ENCODE measurements around the gene FAM193B. TPM values are rescaled to one million over a fixed set of nuclear protein-coding genes. Genes with fewer than 3 reads are reported as not detected.

Gene FAM193B
- total and polyA plus RNA-seq, 2 donors = 41.7 to 527 TPM

DNA sequence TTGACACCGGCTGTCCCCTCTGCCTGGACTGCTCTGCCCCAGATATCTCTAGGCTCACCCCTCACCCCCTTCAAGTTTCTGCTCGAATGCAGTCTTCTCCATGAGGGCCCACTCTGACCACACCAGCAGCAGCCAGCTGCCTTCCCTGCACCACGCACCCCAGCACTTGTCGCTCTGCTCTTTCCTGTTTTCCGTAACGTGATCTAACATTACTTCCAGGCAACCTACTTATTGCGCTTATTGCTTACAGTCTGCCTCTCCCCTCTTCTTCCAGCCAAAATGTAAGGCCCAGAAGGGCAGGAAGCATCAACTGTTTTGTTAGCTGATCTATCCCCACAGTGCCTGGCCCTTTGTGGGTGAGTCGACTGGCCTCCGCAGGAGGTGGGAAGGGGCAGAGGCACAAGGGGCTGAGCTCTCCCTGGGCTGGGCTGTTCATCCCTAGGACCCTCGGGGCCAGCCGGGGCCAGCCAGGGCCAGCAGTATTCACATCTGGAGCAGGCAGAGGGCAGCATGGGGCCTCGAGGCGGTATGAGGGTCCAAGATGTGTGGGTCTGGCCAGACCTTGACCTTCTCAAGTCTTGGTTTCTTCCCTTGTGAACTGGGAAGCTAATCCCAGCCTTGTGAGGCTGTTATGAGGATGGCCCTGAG lies 69.3 kb downstream of the FAM193B start:
- Histone ChIP-seq H3K27me3 (ENCODE audit: control insufficient read depth in 2 of 2, insufficient read depth in 1 of 2, low read length in 1 of 2) (no peaks in the 10 kb centered on the region), H3K36me3 (ENCODE audit: control insufficient read depth in 2 of 2, insufficient read depth in 2 of 2, low read length in 1 of 2) (no peaks in the 10 kb centered on the region), H3K4me3 (ENCODE audit: low read length in 2 of 2) (no peak overlapping the region), H3K4me1 (ENCODE audit: control insufficient read depth in 2 of 2, insufficient read depth in 2 of 2, low read length in 2 of 2) (peaks cover 0 to 7% of the 10 kb centered on the region in 2 donors), H3K9me3 (ENCODE audit: control insufficient read depth in 2 of 2, insufficient read depth in 1 of 2, low read length in 1 of 2) (no peaks in the 10 kb centered on the region), H3K27ac (ENCODE audit: low read depth in 1 of 2, low read length in 1 of 2) (no peak overlapping the region)
- WGBS = 83% methylated on average over 13 of the region's 13 CpGs
- no peak for DNase-seq (ENCODE audit: low read depth in 6 of 9, low spot score in 9 of 9)

DNA sequence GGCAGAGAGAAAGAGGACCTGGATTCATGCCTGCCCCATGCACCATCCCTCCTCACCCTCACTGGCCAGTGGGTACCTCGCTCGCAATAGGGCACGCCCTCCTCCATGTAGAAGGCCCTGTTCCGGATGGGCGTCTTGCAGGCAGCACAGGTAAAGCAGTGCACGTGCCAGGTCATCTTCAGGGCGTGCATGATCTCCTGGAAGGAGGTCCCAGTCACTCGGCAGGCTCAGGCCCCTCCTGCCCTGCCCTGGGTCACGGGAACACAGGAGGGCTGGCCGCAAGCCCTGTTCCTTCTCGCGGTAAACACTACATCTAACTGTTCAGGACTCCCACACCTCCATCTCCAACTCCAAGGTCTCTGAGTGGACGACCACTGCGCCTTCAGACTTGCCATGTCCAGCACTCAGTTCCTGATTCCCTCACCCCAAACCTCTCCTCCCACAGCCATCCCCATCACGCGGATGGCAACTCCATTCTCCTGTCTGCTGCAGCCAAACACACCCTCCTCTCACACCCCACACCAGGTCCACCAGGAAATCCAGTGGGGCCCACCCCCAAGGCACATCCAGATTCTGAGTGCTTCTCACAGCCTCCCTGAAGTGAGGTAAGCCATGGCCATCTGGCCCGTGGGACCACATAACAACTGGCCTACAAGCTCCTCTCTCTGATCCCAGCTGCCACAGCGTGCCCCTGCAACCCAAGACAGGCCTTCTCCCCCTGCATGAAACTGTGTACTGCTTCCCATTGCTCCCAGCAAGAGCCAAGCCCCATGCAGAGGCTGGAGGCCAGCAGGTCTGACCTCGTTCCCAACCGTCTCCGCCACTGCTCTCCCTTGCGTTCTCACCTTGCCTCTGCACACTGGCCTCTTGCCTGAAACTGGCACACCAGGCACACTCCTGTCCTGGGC lies 70.1 kb downstream of the FAM193B start:
- 95% methylated on average over 22 of the region's 22 CpGs for WGBS
- no peaks in the 10 kb centered on the region for H3K27me3 ChIP-seq (ENCODE audit: control insufficient read depth in 2 of 2, insufficient read depth in 1 of 2, low read length in 1 of 2)

DNA sequence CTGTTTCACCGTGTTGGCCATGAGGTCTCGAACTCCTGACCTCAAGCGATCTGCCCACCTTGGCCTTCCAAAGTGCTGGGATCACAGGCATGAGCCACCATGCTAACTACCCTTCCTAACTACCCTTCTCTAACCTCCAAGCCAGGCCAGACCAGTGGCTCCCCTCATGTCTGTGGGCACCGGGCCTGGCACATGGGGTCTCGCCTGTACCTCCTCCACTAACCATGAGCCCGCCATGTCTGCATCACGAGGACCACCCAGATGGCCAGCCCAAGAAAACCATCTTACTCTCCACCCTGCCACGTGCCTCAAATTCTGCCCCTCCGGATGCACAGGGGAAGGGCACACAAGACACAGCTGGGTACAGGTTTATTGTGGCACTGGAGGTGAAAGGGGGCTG lies 71.3 kb downstream of the FAM193B start:
- H3K27me3 ChIP-seq (ENCODE audit: control insufficient read depth in 2 of 2, insufficient read depth in 1 of 2, low read length in 1 of 2) = no peaks in the 10 kb centered on the region
- no peak for DNase-seq (ENCODE audit: low read depth in 6 of 9, low spot score in 9 of 9)
- H3K27ac ChIP-seq (ENCODE audit: low read depth in 1 of 2, low read length in 1 of 2) = no peak overlapping the region
- H3K4me1 ChIP-seq (ENCODE audit: control insufficient read depth in 2 of 2, insufficient read depth in 2 of 2, low read length in 2 of 2) = peaks cover 11 to 25% of the 10 kb centered on the region in 2 donors
- no peaks in the 10 kb centered on the region for H3K36me3 ChIP-seq (ENCODE audit: control insufficient read depth in 2 of 2, insufficient read depth in 2 of 2, low read length in 1 of 2)
- no peaks in the 10 kb centered on the region for H3K9me3 ChIP-seq (ENCODE audit: control insufficient read depth in 2 of 2, insufficient read depth in 1 of 2, low read length in 1 of 2)
- H3K4me3 ChIP-seq (ENCODE audit: low read length in 2 of 2) = no peak overlapping the region
- 97% methylated on average over 9 of the region's 9 CpGs for WGBS

More for the DNA sequence above, 70.1 kb downstream of the FAM193B start:
- Histone ChIP-seq H3K4me3 (ENCODE audit: low read length in 2 of 2) (no peak overlapping the region), H3K36me3 (ENCODE audit: control insufficient read depth in 2 of 2, insufficient read depth in 2 of 2, low read length in 1 of 2) (no peaks in the 10 kb centered on the region), H3K4me1 (ENCODE audit: control insufficient read depth in 2 of 2, insufficient read depth in 2 of 2, low read length in 2 of 2) (peaks cover 3 to 14% of the 10 kb centered on the region in 2 donors), H3K9me3 (ENCODE audit: control insufficient read depth in 2 of 2, insufficient read depth in 1 of 2, low read length in 1 of 2) (no peaks in the 10 kb centered on the region), H3K27ac (ENCODE audit: low read depth in 1 of 2, low read length in 1 of 2) (no peak overlapping the region)
- no peak for DNase-seq (ENCODE audit: low read depth in 6 of 9, low spot score in 9 of 9)

DNA sequence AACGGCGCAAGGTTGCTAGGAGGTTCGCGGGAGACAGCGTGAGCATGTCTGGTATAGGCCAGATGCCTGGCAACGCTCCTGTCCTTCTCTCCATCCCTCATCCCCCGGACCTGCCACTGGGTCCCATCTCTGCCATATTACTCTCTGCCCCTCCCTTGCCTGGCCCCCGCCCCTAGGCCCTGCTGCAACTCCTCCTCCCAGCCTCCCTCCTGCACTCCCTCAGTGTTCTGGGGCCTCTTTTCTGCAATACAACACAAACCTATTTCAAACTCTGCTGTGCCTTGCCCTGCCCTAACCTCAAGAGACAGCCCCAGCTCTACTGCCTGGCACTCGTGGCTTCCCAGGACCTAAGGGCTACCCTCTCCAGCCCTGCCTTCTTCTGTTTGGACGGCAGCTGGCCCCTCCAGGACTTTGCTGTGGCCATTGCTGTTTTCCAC lies 72.0 kb downstream of the FAM193B start:
- Histone ChIP-seq H3K27me3 (ENCODE audit: control insufficient read depth in 2 of 2, insufficient read depth in 1 of 2, low read length in 1 of 2) (no peaks in the 10 kb centered on the region), H3K4me1 (ENCODE audit: control insufficient read depth in 2 of 2, insufficient read depth in 2 of 2, low read length in 2 of 2) (peaks cover 11 to 30% of the 10 kb centered on the region in 2 donors), H3K27ac (ENCODE audit: low read depth in 1 of 2, low read length in 1 of 2) (no peak overlapping the region), H3K9me3 (ENCODE audit: control insufficient read depth in 2 of 2, insufficient read depth in 1 of 2, low read length in 1 of 2) (no peaks in the 10 kb centered on the region), H3K36me3 (ENCODE audit: control insufficient read depth in 2 of 2, insufficient read depth in 2 of 2, low read length in 1 of 2) (no peaks in the 10 kb centered on the region), H3K4me3 (ENCODE audit: low read length in 2 of 2) (no peak overlapping the region)
- no peak for DNase-seq (ENCODE audit: low read depth in 6 of 9, low spot score in 9 of 9)
- 96% methylated on average over 10 of the region's 10 CpGs for WGBS

DNA sequence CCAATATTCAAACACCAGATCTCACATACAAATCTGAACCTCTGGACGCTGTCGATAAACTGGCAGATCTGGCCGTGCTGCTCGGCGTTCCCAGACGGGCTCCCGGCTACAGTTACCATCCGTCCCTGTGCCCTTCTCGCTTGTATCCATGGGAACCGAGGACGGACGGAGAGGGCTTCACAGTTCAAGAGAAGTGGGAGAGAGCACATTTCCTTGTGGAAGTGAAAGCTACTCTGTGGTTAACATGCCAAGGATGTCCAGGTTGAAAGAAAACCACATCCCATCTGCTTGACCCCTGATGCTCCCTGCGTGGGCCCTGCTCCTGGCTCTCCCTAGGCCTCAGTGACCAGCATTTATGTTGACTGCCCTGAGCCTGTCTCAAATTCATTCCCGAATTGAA lies 74.6 kb downstream of the FAM193B start:
- Histone ChIP-seq H3K36me3 (ENCODE audit: control insufficient read depth in 2 of 2, insufficient read depth in 2 of 2, low read length in 1 of 2) (no peaks in the 10 kb centered on the region), H3K9me3 (ENCODE audit: control insufficient read depth in 2 of 2, insufficient read depth in 1 of 2, low read length in 1 of 2) (no peaks in the 10 kb centered on the region), H3K4me3 (ENCODE audit: low read length in 2 of 2) (no peak overlapping the region), H3K27me3 (ENCODE audit: control insufficient read depth in 2 of 2, insufficient read depth in 1 of 2, low read length in 1 of 2) (peaks cover 0 to under 1% of the 10 kb centered on the region in 2 donors), H3K27ac (ENCODE audit: low read depth in 1 of 2, low read length in 1 of 2) (peak overlapping the region in 1 of 2 donors; percentile 38), H3K4me1 (ENCODE audit: control insufficient read depth in 2 of 2, insufficient read depth in 2 of 2, low read length in 2 of 2) (peaks cover 17 to 51% of the 10 kb centered on the region in 2 donors)
- WGBS = 84% methylated on average over 14 of the region's 14 CpGs
- no peak for DNase-seq (ENCODE audit: low read depth in 6 of 9, low spot score in 9 of 9)

DNA sequence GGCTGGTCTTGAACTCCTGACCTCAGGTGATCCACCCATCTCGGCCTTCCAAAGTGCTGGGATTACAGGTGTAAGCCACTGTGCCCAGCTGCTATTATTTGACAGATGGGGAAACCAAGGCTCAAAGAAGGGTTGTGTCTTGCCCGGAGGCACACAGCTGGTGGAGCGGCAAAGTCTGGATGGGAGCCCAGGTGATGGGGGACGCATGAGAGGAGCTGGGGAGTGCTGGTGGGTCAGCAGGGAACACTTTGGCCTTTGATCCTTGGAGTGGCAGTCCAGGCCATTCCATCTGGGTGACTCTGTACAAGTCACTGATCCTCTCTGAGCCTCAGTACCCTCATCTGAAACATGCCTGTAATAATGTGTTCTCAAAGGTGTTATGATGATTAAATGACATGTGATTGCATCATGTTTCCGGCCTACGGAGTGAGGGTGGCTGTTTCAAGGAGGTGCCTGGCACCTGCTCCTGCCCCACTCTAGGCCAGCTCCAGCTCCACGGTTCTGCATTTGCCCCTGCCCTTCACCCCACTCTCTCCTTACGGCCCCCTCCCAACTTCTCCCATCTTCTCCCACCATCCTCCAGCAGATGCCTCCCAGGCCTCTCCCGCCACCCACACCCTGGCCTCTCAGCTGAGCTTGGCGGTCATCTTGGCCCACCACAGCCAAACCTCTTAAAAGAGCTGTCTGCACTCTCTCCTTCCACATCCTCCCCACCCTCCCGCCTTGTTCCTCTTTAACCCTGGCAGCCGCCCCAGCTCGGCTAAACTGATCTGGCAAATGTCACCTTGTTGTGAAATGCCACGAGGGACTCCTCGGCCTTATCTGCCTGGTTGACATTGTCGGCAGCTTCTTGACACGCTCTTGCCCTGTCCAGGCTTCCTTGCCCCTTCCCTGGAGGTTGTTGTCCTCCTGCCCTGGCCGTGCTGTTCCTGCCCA lies 75.4 kb downstream of the FAM193B start:
- peak in 3 of 9 donors; percentile 32 to 75 (median 53) for DNase-seq (ENCODE audit: low read depth in 6 of 9, low spot score in 9 of 9)

DNA sequence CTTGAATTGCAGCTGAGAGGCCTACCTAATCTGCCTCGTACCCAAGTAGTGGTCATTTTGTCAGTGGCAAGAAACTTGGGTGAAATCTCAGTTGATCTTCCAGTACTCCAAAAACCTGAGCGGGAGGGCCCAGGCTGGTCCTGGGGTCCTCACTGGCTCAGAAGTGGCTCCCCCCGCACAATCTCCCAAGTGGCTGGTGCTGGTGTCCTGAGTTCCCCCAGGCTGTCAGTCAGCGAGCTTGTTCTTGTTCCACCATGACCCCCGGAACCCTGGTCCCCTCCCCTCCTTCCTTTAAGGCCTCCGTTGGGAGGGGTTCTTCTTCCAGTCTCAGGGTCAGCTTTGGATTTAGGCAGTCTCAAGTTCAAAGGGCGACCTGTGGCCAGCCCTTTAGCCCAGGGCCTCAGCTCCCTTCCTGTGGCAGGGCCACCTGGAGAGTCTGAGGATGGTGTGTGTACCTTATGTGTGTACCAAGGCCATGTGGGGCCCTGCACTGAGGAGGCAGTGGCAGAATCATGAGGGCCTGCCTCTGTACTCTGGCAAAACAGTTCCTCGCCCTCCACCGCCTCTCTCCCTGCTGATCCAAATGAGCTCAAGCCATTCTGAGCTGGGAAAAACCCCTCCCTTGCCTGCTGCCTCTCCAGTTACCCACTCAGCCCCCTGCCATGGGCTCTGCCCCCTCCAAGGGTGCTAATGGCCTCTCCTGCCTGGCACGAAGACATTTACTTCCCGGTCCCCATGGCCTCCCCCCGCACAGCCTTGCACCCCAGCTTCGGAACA lies 76.5 kb downstream of the FAM193B start:
- Histone ChIP-seq H3K4me1 (ENCODE audit: control insufficient read depth in 2 of 2, insufficient read depth in 2 of 2, low read length in 2 of 2) (peaks cover 19 to 54% of the 10 kb centered on the region in 2 donors), H3K36me3 (ENCODE audit: control insufficient read depth in 2 of 2, insufficient read depth in 2 of 2, low read length in 1 of 2) (no peaks in the 10 kb centered on the region), H3K4me3 (ENCODE audit: low read length in 2 of 2) (no peak overlapping the region), H3K27me3 (ENCODE audit: control insufficient read depth in 2 of 2, insufficient read depth in 1 of 2, low read length in 1 of 2) (peaks cover 0 to 8% of the 10 kb centered on the region in 2 donors), H3K9me3 (ENCODE audit: control insufficient read depth in 2 of 2, insufficient read depth in 1 of 2, low read length in 1 of 2) (no peaks in the 10 kb centered on the region), H3K27ac (ENCODE audit: low read depth in 1 of 2, low read length in 1 of 2) (no peak overlapping the region)
- WGBS = 96% methylated on average over 13 of the region's 13 CpGs
- no peak for DNase-seq (ENCODE audit: low read depth in 6 of 9, low spot score in 9 of 9)

More for the DNA sequence above, 75.4 kb downstream of the FAM193B start:
- Histone ChIP-seq H3K27me3 (ENCODE audit: control insufficient read depth in 2 of 2, insufficient read depth in 1 of 2, low read length in 1 of 2) (peaks cover 0 to 7% of the 10 kb centered on the region in 2 donors), H3K4me1 (ENCODE audit: control insufficient read depth in 2 of 2, insufficient read depth in 2 of 2, low read length in 2 of 2) (peaks cover 19 to 59% of the 10 kb centered on the region in 2 donors), H3K4me3 (ENCODE audit: low read length in 2 of 2) (no peak overlapping the region), H3K36me3 (ENCODE audit: control insufficient read depth in 2 of 2, insufficient read depth in 2 of 2, low read length in 1 of 2) (no peaks in the 10 kb centered on the region), H3K9me3 (ENCODE audit: control insufficient read depth in 2 of 2, insufficient read depth in 1 of 2, low read length in 1 of 2) (no peaks in the 10 kb centered on the region), H3K27ac (ENCODE audit: low read depth in 1 of 2, low read length in 1 of 2) (peak overlapping the region; percentile 78 to 91)
- 30% methylated on average over 18 of the region's 18 CpGs for WGBS

DNA sequence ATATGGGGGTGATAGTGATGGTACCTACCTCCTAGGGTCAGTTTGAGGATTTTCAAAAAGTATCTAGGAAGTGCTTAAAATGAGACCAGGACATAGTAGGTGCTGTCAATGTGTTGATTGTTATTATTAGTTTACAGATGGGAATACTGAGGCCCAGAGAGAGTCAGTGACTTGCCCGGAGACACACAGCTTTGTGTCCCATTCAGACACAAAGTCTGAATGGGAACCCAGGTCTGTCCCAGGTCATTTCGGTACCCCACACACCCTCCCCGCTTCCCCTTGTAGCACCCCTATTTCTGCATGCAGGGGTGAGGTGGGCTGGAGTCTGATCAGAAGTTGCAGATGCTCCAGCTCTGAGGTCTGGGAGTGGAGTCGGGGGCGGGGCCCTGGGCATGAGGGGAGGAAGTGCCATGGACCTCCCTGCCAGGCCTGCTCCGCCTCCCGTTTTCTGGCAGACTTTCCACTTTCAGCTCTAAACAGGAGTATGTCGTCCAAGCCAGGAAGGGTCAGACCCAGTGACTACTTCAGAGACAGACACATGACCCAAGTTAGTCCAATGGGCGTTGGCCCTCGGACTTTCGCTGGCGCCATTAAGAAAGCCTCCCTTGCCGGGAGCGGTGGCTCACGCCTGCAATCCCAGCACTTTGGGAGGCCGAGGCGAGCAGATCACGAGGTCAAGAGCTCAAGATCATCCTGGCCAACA lies 77.7 kb downstream of the FAM193B start:
- no peak for DNase-seq (ENCODE audit: low read depth in 6 of 9, low spot score in 9 of 9)
- H3K9me3 ChIP-seq (ENCODE audit: control insufficient read depth in 2 of 2, insufficient read depth in 1 of 2, low read length in 1 of 2) = peaks cover 0 to 3% of the 10 kb centered on the region in 2 donors
- no peak overlapping the region for H3K27ac ChIP-seq (ENCODE audit: low read depth in 1 of 2, low read length in 1 of 2)
- no peak overlapping the region for H3K4me3 ChIP-seq (ENCODE audit: low read length in 2 of 2)
- no peaks in the 10 kb centered on the region for H3K36me3 ChIP-seq (ENCODE audit: control insufficient read depth in 2 of 2, insufficient read depth in 2 of 2, low read length in 1 of 2)
- H3K4me1 ChIP-seq (ENCODE audit: control insufficient read depth in 2 of 2, insufficient read depth in 2 of 2, low read length in 2 of 2) = peaks cover 28 to 64% of the 10 kb centered on the region in 2 donors
- WGBS = 97% methylated on average over 18 of the region's 18 CpGs
- peaks cover 0 to 8% of the 10 kb centered on the region in 2 donors for H3K27me3 ChIP-seq (ENCODE audit: control insufficient read depth in 2 of 2, insufficient read depth in 1 of 2, low read length in 1 of 2)
